Right lobe of liver (tissue), 6 donors: ENCODE measurements around the gene SYT11. TPM values are rescaled to one million over a fixed set of nuclear protein-coding genes. Genes with fewer than 3 reads are reported as not detected.

ENCODE experiments used
- ATAC-seq, 4 donors: fragments of 200-7000 bp; cut with Tn5 transposase; one replicate each; pipeline ENCODE4 v1.9.1; 2020; ENCODE audit warnings: mild to moderate bottlenecking in 4 of 4, moderate library complexity in 4 of 4
- DNase-seq, 3 donors: peaks; one replicate each; pipeline ENCODE4 v3.0.0-alpha.2; 2020
- H3K27ac ChIP-seq, 3 donors: fragments of 200-600 bp; one replicate each; pipeline ENCODE4 v1.8.0; 2022
- H3K27me3 ChIP-seq, 2 donors: fragments of 200-600 bp; one replicate each; pipeline ENCODE4 v1.8.0; 2022
- H3K36me3 ChIP-seq, 4 donors: fragments of 200-600 bp; sonication (generic) in 1 of 4; one replicate each; pipeline versions ENCODE4 v1.5.1 to v1.8.0; 2017 to 2022; ENCODE audit warnings: control low read depth in 1 of 4
- H3K4me1 ChIP-seq, 4 donors: fragments of 200-600 bp; sonication (generic) in 1 of 4; one replicate each; pipeline versions ENCODE4 v1.5.1 to v1.8.0; 2017 to 2022; ENCODE audit warnings: control low read depth in 1 of 4
- H3K4me3 ChIP-seq, 3 donors: fragments of 200-600 bp; one replicate each; pipeline ENCODE4 v1.8.0; 2022
- H3K9me3 ChIP-seq, 4 donors: fragments of 200-600 bp; sonication (generic) in 1 of 4; one replicate each; pipeline versions ENCODE4 v1.5.1 to v1.8.0; 2017 to 2022; ENCODE audit warnings: control low read depth in 1 of 4
- POLR2A ChIP-seq: fragments of 450-650 bp; IDR thresholded peaks from one replicate; pipeline ENCODE4 v1.6.1; 2017; ENCODE audit warnings: antibody characterized with exemption, mild to moderate bottlenecking
- WGBS: methylation state at CpG from one replicate; pipeline ENCODE4 v1.1.6; 2018; ENCODE audit warnings: low coverage, low lambda C conversion rate; ENCODE audit not compliant: insufficient coverage; ENCODE audit errors: missing lambda C conversion rate; 5-methylcytosine and 5-hydroxymethylcytosine counted together
- intact Hi-C, 2 donors: fragments of 100-400 bp; cut with DNase I; formaldehyde crosslinking; loops; one replicate each; pipeline versions ENCODE4 v1.11.2 to v1.14.1; 2022
- total RNA-seq, 6 experiments: library from RNA; depleted of rRNA in 2 of 6; stranded (reverse); fragments of >200 nt in 2 of 6; fragmentation: NEBNext Ultra II Directional in 3 of 6; extraction: Animal tissue kit (Norgen Biotek cat#: 25700) in 3 of 6; gene quantifications; one replicate each; pipeline versions ENCODE4 v1.1.0 to v1.2.4, GENCODE V29; 2016 to 2023
- TF ChIP-seq, protein P1 (sequence below), 4 donors: fragments of 200-600 bp in 3 of 4; fragments of 450-650 bp in 1 of 4; IDR thresholded peaks; one replicate each; pipeline versions ENCODE4 v1.5.1 to v1.8.0; 2016 to 2022; ENCODE audit warnings: antibody characterized with exemption in 4 of 4, mild to moderate bottlenecking in 2 of 4
- donor health status: DM: no; HTN: yes; CAD: no.
- donor health status: DM: no; HTN: no; CAD: no.
- donor health status: DM: no; HTN: no; CAD: no.
- donor health status: DM: no; HTN: yes; CAD: no.
- donor health status: DM: no; HTN: yes; CAD: no.

SYT11 gene
- total RNA-seq, 6 experiments from 2014 or later: 0.46 to 1.5 (median 0.73) TPM

DNA sequence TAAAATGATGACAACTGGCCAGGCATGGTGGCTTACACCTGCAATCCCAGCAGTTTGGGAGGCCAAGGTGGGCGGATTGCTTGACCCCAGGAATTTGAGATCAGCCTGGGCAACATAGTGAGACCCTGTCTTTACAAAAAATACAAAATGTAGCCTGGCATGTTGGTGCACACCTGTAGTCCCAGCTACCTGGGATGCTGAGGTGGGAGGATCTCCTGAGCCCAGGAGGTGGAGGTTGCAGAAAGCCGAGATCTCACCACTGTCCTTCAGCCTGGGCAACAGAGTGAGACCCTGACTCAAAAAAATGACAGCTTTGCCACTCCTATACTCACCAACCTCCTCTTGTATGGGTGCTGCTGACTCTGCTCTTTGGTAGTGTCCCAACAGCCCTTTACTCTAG is 18.6 kb downstream of the SYT11 start:
- no peaks in the 10 kb centered on the region for H3K9me3 ChIP-seq
- H3K4me1 ChIP-seq: no peaks in the 10 kb centered on the region
- H3K27me3 ChIP-seq: no peaks in the 10 kb centered on the region
- no peak for ATAC-seq
- no peak overlapping the region for H3K4me3 ChIP-seq
- no peak for TF ChIP-seq POLR2A
- TF ChIP-seq, protein P1, sequence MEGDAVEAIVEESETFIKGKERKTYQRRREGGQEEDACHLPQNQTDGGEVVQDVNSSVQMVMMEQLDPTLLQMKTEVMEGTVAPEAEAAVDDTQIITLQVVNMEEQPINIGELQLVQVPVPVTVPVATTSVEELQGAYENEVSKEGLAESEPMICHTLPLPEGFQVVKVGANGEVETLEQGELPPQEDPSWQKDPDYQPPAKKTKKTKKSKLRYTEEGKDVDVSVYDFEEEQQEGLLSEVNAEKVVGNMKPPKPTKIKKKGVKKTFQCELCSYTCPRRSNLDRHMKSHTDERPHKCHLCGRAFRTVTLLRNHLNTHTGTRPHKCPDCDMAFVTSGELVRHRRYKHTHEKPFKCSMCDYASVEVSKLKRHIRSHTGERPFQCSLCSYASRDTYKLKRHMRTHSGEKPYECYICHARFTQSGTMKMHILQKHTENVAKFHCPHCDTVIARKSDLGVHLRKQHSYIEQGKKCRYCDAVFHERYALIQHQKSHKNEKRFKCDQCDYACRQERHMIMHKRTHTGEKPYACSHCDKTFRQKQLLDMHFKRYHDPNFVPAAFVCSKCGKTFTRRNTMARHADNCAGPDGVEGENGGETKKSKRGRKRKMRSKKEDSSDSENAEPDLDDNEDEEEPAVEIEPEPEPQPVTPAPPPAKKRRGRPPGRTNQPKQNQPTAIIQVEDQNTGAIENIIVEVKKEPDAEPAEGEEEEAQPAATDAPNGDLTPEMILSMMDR (IDR thresholded peaks at IDR 0.05): no peak
- H3K27ac ChIP-seq: no peak overlapping the region
- no peak for DNase-seq
- intact Hi-C loops: no loop called here
- H3K36me3 ChIP-seq: no peaks in the 10 kb centered on the region
- WGBS: 67% methylated on average over 1 of the region's 2 CpGs

DNA sequence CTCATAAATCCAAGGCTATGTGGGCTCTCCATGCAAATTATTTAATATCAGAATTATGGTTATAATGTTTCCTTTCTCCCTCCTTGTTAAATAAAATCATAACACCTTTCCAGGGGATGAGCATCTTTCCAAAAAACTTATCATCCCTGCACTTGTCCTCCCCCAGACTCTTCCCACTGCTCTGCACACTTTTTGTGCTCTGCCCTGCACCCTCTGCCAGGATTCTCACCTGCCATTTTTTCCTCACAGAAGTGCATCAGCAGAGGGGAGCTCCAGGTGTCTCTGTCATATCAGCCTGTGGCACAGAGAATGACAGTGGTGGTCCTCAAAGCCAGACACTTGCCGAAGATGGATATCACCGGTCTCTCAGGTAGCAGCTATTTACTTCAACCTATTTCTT is 20.9 kb downstream of the SYT11 start:
- H3K27ac ChIP-seq: no peak overlapping the region
- intact Hi-C loops: no loop called here
- no peak for TF ChIP-seq POLR2A
- TF ChIP-seq, protein P1 (IDR thresholded peaks at IDR 0.05): no peak
- no peaks in the 10 kb centered on the region for H3K4me1 ChIP-seq
- H3K36me3 ChIP-seq: no peaks in the 10 kb centered on the region
- no peak for ATAC-seq
- no peaks in the 10 kb centered on the region for H3K27me3 ChIP-seq
- 100% methylated on average over 2 of the region's 2 CpGs for WGBS
- no peaks in the 10 kb centered on the region for H3K9me3 ChIP-seq
- DNase-seq: no peak
- H3K4me3 ChIP-seq: no peak overlapping the region

DNA sequence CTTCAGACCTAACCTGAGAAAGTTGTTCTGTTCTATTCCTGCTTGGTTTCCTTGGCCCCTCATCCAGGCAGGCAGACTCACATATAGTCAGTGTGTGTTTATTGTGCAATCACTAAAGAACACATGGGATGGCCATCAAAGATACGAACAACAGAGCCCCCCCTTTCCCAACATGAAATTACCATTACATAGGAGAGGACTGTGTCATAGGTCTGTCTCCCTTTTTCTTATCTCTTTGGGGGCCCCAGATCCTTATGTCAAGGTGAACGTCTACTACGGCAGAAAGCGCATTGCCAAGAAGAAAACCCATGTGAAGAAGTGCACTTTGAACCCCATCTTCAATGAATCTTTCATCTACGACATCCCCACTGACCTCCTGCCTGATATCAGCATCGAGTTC is 21.6 kb downstream of the SYT11 start:
- TF ChIP-seq POLR2A: no peak
- TF ChIP-seq, protein P1 (IDR thresholded peaks at IDR 0.05): no peak
- H3K4me1 ChIP-seq: no peaks in the 10 kb centered on the region
- H3K27ac ChIP-seq: no peak overlapping the region
- ATAC-seq (no peak), DNase-seq (no peak)
- WGBS: 64% methylated on average over 6 of the region's 6 CpGs
- intact Hi-C loops: no loop called here
- H3K27me3 ChIP-seq: no peaks in the 10 kb centered on the region
- no peaks in the 10 kb centered on the region for H3K36me3 ChIP-seq
- H3K4me3 ChIP-seq: no peak overlapping the region
- H3K9me3 ChIP-seq: no peaks in the 10 kb centered on the region

DNA sequence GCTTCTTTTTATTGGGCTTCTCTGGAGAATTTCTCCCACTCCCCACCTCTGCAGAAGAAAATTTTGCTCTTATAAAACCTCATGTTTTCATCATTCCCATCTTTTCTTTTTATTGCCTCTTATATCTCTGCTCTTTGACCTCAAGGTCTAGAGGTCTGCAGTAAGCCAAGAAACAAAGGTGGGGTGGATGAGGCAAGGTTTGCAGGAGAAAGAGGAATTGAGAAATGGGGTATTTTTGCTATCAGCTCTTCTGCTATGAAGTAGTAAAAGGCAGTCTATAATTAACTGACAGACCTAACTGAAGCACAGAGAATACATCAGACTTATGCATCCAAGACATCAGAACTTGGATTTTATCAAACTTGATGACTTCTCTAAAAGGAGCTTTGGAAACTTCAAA is 22.9 kb downstream of the SYT11 start:
- Histone ChIP-seq H3K36me3 (no peaks in the 10 kb centered on the region), H3K27ac (no peak overlapping the region), H3K4me1 (no peaks in the 10 kb centered on the region), H3K9me3 (no peaks in the 10 kb centered on the region), H3K27me3 (no peaks in the 10 kb centered on the region), H3K4me3 (no peak overlapping the region)
- DNase-seq (no peak), ATAC-seq (no peak)
- no peak for TF ChIP-seq POLR2A
- TF ChIP-seq, protein P1 (IDR thresholded peaks at IDR 0.05): no peak
- intact Hi-C loops: no loop called here

DNA sequence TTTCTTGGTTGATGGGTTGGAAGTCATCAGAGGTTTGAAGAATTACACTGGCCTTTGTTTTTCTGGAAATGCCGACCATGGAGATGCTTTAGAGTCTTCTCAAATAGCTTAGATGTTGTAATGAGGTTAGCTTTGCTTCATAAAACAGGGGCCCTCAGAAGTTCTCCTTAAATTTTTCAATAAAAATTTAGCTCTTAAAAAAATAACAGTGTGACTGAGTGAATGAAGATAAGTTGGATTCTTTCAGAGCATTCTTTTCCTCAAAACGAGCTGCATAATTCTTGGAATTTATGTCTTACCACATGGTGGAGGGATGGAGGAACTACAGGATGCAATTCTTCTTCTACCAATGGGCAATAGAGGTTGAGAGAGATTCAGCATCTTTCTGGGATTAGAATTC is 23.4 kb downstream of the SYT11 start:
- intact Hi-C loops: no loop called here
- WGBS: 33% methylated on average over 1 of the region's 2 CpGs
- Histone ChIP-seq H3K27me3 (no peaks in the 10 kb centered on the region), H3K4me3 (no peak overlapping the region), H3K4me1 (no peaks in the 10 kb centered on the region), H3K27ac (no peak overlapping the region), H3K36me3 (no peaks in the 10 kb centered on the region), H3K9me3 (no peaks in the 10 kb centered on the region)
- no peak for ATAC-seq
- TF ChIP-seq, protein P1 (IDR thresholded peaks at IDR 0.05): no peak
- TF ChIP-seq POLR2A: no peak
- DNase-seq: no peak
